SK-N-SH (cell line): ENCODE measurements around the gene TRIM50. TPM values are rescaled to one million over a fixed set of nuclear protein-coding genes. Genes with fewer than 3 reads are reported as not detected.
"Not testable (repeated sequence)": the region's sequence is repeated elsewhere in the genome, so short reads cannot be mapped to it uniquely, and the experiment has no call there.

Experiments used
- CTCF ChIA-PET: fragments of 300-600, 350-600 bp; formaldehyde crosslinking; extraction: SDS; loops from one replicate; lab custom pipeline; 2021; lab: Yijun Ruan, JAX
- POLR2A ChIA-PET: fragments of 350-600 bp; sonication (Branson Sonifier 250); formaldehyde crosslinking; extraction: SDS; loops from one replicate; lab custom pipeline; 2020; ENCODE audit warnings: antibody characterized with exemption, inconsistent platforms; lab: Yijun Ruan, JAX
- DNase-seq: peaks from one replicate; pipeline ENCODE4 v3.0.0; 2012
- H2AFZ ChIP-seq: fragments of 200-600 bp; sonication (generic); 2 replicates; pipeline ENCODE4 v1.8.1; 2016; ENCODE audit warnings: antibody characterized with exemption, mild to moderate bottlenecking, low read depth
- H3F3A ChIP-seq: fragments of 200-600 bp; sonication (generic); replicated peaks from 2 replicates; pipeline ENCODE3; 2016; ENCODE audit warnings: antibody characterized with exemption, mild to moderate bottlenecking; ENCODE audit not compliant: insufficient read depth
- H3K27ac ChIP-seq, 2 experiments: fragments of 200-500 bp in 1 of 2; fragments of 200-600 bp in 1 of 2; sonication (Bioruptor generic) in 1 of 2; sonication (generic), shearing (Covaris generic) in 1 of 2; 2 replicates each; pipeline versions ENCODE4 v1.5.1 to v1.6.1; 2014 to 2016; ENCODE audit warnings: low read depth in 2 of 2, inconsistent platforms in 1 of 2, low read length in 1 of 2, mild to moderate bottlenecking in 1 of 2, mixed read lengths in 1 of 2
- H3K27me3 ChIP-seq: fragments of 200-600 bp; sonication (generic), shearing (Covaris generic); 2 replicates; pipeline ENCODE4 v1.6.1; 2016; ENCODE audit warnings: mixed run types; ENCODE audit not compliant: insufficient read depth
- H3K36me3 ChIP-seq, 2 experiments: fragments of 200-500 bp in 1 of 2; fragments of 200-600 bp in 1 of 2; sonication (Bioruptor generic) in 1 of 2; sonication (generic) in 1 of 2; replicated peaks in 1 of 2; 2 replicates each; pipeline versions ENCODE3 to v1.5.1; 2014 to 2016; ENCODE audit warnings: low read length in 1 of 2, mild to moderate bottlenecking in 1 of 2; ENCODE audit not compliant: insufficient read depth in 2 of 2, control insufficient read depth in 1 of 2
- H3K4me1 ChIP-seq, 2 experiments: fragments of 200-500 bp in 1 of 2; fragments of 200-600 bp in 1 of 2; sonication (Bioruptor generic) in 1 of 2; sonication (generic), shearing (Covaris generic) in 1 of 2; 2 replicates each; pipeline versions ENCODE4 v1.5.1 to v1.6.1; 2014 to 2016; ENCODE audit warnings: low read depth in 1 of 2, low read length in 1 of 2, mixed run types in 1 of 2; ENCODE audit not compliant: insufficient read depth in 2 of 2, control insufficient read depth in 1 of 2
- H3K4me2 ChIP-seq: fragments of 200-600 bp; sonication (generic), shearing (Covaris generic); 2 replicates; pipeline ENCODE4 v1.6.1; 2017; ENCODE audit warnings: mixed run types
- H3K4me3 ChIP-seq, 2 experiments: fragments of 200-500 bp in 1 of 2; fragments of 200-600 bp in 1 of 2; sonication (Bioruptor generic) in 1 of 2; sonication (generic), shearing (Covaris generic) in 1 of 2; 2 replicates each; pipeline versions ENCODE4 v1.5.1 to v1.8.1; 2014 to 2016; ENCODE audit warnings: low read depth in 2 of 2, inconsistent platforms in 1 of 2, low read length in 1 of 2, mild to moderate bottlenecking in 1 of 2, mixed read lengths in 1 of 2, moderate library complexity in 1 of 2
- H3K79me2 ChIP-seq: fragments of 200-600 bp; sonication (generic); 2 replicates; pipeline ENCODE4 v1.8.1; 2017; ENCODE audit warnings: mild to moderate bottlenecking; ENCODE audit not compliant: insufficient read depth
- H3K9ac ChIP-seq: fragments of 200-600 bp; sonication (generic); 2 replicates; pipeline ENCODE4 v1.6.1; 2017; ENCODE audit warnings: mixed run types
- H3K9me2 ChIP-seq: fragments of 200-600 bp; sonication (generic); 2 replicates; pipeline ENCODE4 v1.6.1; 2017; ENCODE audit warnings: mixed run types
- H3K9me3 ChIP-seq: fragments of 200-600 bp; sonication (generic); 2 replicates; pipeline ENCODE4 v1.6.1; 2017; ENCODE audit warnings: mixed run types, mild to moderate bottlenecking, moderate library complexity
- H4K20me1 ChIP-seq: fragments of 200-600 bp; sonication (generic); 2 replicates; pipeline ENCODE4 v1.6.1; 2017; ENCODE audit warnings: mild to moderate bottlenecking, mixed run types; ENCODE audit not compliant: insufficient read depth
- EZH2phosphoT487 ChIP-seq: fragments of 200-600 bp; sonication (generic); IDR thresholded peaks from 2 replicates; pipeline ENCODE4 v1.6.1; 2017; ENCODE audit warnings: low read depth, mixed run types, mild to moderate bottlenecking, antibody characterized with exemption, moderate library complexity, borderline replicate concordance
- FOXJ3 ChIP-seq: sonication (generic); formaldehyde crosslinking; IDR thresholded peaks from 2 replicates; pipeline ENCODE4 v1.5.1; 2020; ENCODE audit warnings: mild to moderate bottlenecking, missing genetic modification reagents
- RAD21 ChIP-seq: IDR thresholded peaks from 2 replicates; pipeline ENCODE4 v1.6.1; 2012; ENCODE audit warnings: mild to moderate bottlenecking, low read length
- RCOR1 ChIP-seq: fragments of 150-350 bp; IDR thresholded peaks from 2 replicates; pipeline ENCODE4 v1.6.1; 2017; ENCODE audit warnings: antibody characterized with exemption, low read length
- SMC3 ChIP-seq: IDR thresholded peaks from 2 replicates; pipeline ENCODE4 v1.6.1; 2012; ENCODE audit warnings: low read depth, low read length, improper control_type of control experiment
- WGBS: methylation state at CpG from one replicate; pipeline ENCODE4 v1.1.6; 2017; ENCODE audit warnings: low lambda C conversion rate; 5-methylcytosine and 5-hydroxymethylcytosine counted together
- polyA plus RNA-seq, 3 experiments: library from polyadenylated mRNA; depleted of rRNA; stranded (reverse); fragments of >200 nt; gene quantifications; 2 replicates each; pipeline ENCODE4 v1.2.3, GENCODE V29; 2012
- TF ChIP-seq, protein P1 (sequence below): fragments of 200-600 bp; sonication (generic); IDR thresholded peaks from 2 replicates; pipeline ENCODE4 v1.6.1; 2017; ENCODE audit warnings: antibody characterized with exemption, mild to moderate bottlenecking, moderate library complexity

TRIM50 gene
- polyA plus RNA-seq, 1 of the 3 experiments (the other 2 are of a cell fraction), result not detected

DNA sequence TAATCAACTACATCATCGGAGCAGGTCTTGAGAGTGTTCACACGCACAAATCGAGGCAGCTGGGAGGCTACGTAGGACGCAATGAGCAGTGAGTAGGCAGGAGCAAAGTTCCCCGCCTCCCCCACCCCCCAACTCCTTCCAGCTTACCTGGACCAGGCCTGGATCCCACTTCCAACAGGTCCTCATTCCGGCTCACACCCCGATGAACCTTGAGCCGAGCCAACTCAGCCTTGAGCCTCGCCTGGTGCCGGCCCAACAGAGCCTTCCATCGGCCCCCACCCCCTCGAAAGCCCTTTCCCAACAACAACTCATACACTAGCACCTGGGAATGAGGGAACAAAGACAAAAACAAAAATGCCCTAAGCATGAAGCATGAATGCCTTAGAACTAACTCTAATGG is 20.4 kb downstream of the TRIM50 start (continued):
- no peak for TF ChIP-seq RCOR1
- TF ChIP-seq, all 33 proteins: peak for 0

DNA sequence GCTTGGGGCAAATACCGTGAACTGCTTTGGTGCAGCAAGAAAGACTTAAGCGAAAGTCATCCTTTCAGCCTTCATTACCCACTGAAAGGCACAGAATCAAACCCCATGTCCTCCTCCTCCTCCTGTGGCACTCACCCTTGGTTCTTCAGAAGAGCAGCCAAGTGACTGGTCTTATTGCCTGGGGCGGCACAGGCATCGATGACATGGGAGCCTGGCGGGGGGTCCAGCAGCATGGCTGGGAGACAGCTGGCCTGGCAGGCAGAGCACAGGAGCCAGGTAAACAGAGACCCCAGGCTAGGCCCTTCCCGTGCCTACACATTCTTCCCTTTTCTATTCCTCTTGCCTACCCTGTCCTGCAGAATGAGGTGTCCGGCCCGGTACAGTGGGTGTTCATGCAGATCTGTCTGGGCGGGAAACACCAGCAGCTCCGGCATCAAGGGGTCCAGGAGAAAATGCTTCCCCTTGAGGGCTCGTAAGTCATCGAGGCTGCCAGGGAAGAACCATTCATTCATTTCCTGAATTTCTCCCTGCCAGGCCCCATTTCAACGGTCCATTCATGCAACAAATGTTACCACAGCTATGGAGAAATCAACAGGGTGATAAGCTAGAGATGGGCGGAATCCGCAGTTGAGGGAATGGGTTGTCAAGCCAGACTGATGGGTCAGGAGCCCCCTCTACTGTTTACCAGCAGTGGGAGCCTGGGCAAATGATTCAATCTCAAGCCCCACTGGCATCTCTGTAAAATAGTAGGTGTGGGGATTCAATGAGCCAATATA is 23.1 kb downstream of the TRIM50 start:
- H3K36me3 ChIP-seq, result peaks cover 10 to 27% of the 10 kb centered on the region in 2 experiments
- not testable (repeated sequence) for DNase-seq, H3K9me2 ChIP-seq, H3K9ac ChIP-seq, H3K27me3 ChIP-seq, H2AFZ ChIP-seq, H3K9me3 ChIP-seq, H3K4me3 ChIP-seq, H3K4me2 ChIP-seq
- H3K4me1 ChIP-seq, result peaks cover 0 to 13% of the 10 kb centered on the region in 2 experiments; a peak in 1 of 4 replicates
- CTCF ChIA-PET, result interaction anchor here (0.7 kb wide), 1 partner anchor 217 kb away, joined by 3 read pairs; the partner anchor contains the start of gene BAZ1B
- TF ChIP-seq, protein P1, sequence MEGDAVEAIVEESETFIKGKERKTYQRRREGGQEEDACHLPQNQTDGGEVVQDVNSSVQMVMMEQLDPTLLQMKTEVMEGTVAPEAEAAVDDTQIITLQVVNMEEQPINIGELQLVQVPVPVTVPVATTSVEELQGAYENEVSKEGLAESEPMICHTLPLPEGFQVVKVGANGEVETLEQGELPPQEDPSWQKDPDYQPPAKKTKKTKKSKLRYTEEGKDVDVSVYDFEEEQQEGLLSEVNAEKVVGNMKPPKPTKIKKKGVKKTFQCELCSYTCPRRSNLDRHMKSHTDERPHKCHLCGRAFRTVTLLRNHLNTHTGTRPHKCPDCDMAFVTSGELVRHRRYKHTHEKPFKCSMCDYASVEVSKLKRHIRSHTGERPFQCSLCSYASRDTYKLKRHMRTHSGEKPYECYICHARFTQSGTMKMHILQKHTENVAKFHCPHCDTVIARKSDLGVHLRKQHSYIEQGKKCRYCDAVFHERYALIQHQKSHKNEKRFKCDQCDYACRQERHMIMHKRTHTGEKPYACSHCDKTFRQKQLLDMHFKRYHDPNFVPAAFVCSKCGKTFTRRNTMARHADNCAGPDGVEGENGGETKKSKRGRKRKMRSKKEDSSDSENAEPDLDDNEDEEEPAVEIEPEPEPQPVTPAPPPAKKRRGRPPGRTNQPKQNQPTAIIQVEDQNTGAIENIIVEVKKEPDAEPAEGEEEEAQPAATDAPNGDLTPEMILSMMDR, result peak; percentile 25; the same call in 1 of the 2 replicates
- peak; percentile 24; the same call in 1 of the 2 replicates for TF ChIP-seq RAD21
- TF ChIP-seq, all 33 proteins: peak for 2; not testable (repeated sequence) for 31
- WGBS, result 82% methylated on average over 11 of the region's 15 CpGs
- H4K20me1 ChIP-seq, H3K27ac ChIP-seq, POLR2A ChIA-PET, H3F3A ChIP-seq: not testable (repeated sequence)
- peaks cover 32% of the 10 kb centered on the region; the same call in 1 of the 2 replicates for H3K79me2 ChIP-seq

DNA sequence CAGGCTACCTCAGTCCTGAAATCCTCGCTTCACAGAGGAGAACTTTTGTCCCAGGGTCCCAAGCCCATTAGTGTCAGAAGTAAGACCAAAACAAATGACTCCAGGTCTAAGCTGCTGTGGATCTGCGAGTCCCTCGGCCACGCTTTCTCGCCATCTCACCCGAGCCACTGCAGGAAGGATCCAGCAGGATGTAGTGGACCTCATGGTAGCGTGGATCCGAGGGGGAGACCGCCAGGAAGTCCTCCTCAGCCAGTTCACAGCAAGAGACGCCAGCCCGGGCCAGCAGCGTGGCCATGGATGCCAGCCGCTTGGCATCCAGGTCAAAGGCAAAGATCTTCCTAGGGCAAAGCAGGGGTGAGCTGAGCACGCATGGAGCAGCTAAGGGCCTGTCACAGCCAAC is 23.8 kb downstream of the TRIM50 start:
- Histone ChIP-seq H2AFZ (no peak overlapping the region), H3F3A (no peaks in the 10 kb centered on the region)
- WGBS, result 99% methylated on average over 10 of the region's 14 CpGs
- TF ChIP-seq EZH2phosphoT487 (no peak), FOXJ3 (no peak), SMC3 (no peak)
- TF ChIP-seq, all 33 proteins: peak for 0
- H3K4me3 ChIP-seq, result no peak overlapping the region
- no peak for DNase-seq
- H4K20me1 ChIP-seq, result no peaks in the 10 kb centered on the region
- H3K36me3 ChIP-seq, result peaks cover 10 to 27% of the 10 kb centered on the region in 2 experiments
- H3K4me1 ChIP-seq, result peaks cover 0 to 9% of the 10 kb centered on the region in 2 experiments; a peak in 1 of 4 replicates
- ChIA-PET CTCF (interaction anchor here (0.7 kb wide), 1 partner anchor 218 kb away, joined by 3 read pairs; the partner anchor contains the start of gene BAZ1B), POLR2A (no interaction called here)
- H3K9me2 ChIP-seq, result no peaks in the 10 kb centered on the region
- no peak overlapping the region for H3K27ac ChIP-seq
- H3K9ac ChIP-seq, result no peak overlapping the region
- no peaks in the 10 kb centered on the region for H3K27me3 ChIP-seq
- peaks cover 24% of the 10 kb centered on the region; the same call in 1 of the 2 replicates for H3K79me2 ChIP-seq
- H3K4me2 ChIP-seq, result no peak overlapping the region
- no peaks in the 10 kb centered on the region for H3K9me3 ChIP-seq
